HG02678 (cell line): ENCODE results near the gene CEBPZOS.

ENCODE experiments used
- ATAC-seq: cut with Tn5 transposase; IDR thresholded peaks from one replicate; pipeline ENCODE4 v1.9.1; 2021; ENCODE audit warnings: mild to moderate bottlenecking, moderate library complexity; ENCODE audit not compliant: unreplicated experiment

Gene CEBPZOS

GRCh38 chr2:37196320-37197195, at the start of gene CEBPZOS:
TSS of gene CEBPZOS (plus strand) at chr2:37196496. CDS start at chr2:37199705, 3,209 bp downstream.
- peak; percentile 78 for ATAC-seq

- ATAC-seq, result no peak
Observed at GRCh38 chr2:37148325-37148724, 48.0 kb upstream of the CEBPZOS start.

GRCh38 chr2:37149626-37150322, 46.5 kb upstream of the CEBPZOS start:
- no peak for ATAC-seq

- no peak for ATAC-seq
Observed at GRCh38 chr2:37153224-37153623, 43.1 kb upstream of the CEBPZOS start.

GRCh38 chr2:37154785-37155184, 41.5 kb upstream of the CEBPZOS start:
- no peak for ATAC-seq

GRCh38 chr2:37156071-37156856, 40.0 kb upstream of the CEBPZOS start:
- ATAC-seq, result no peak

- peak; percentile 89 for ATAC-seq
Observed at GRCh38 chr2:37156857-37157714, 39.2 kb upstream of the CEBPZOS start, which contains the start of gene EIF2AK2. TSS of gene EIF2AK2 (minus strand) at chr2:37156980. CDS start at chr2:37147806, 9,174 bp downstream.

- no peak for ATAC-seq
Observed at GRCh38 chr2:37164757-37165156, 31.5 kb upstream of the CEBPZOS start.

- ATAC-seq, result no peak
Observed at GRCh38 chr2:37167636-37168180, 28.6 kb upstream of the CEBPZOS start.

- ATAC-seq, result no peak
Observed at GRCh38 chr2:37168217-37168981, 27.9 kb upstream of the CEBPZOS start.

GRCh38 chr2:37171624-37171950, 24.7 kb upstream of the CEBPZOS start:
- ATAC-seq, result no peak

- ATAC-seq, result no peak
Observed at GRCh38 chr2:37173741-37174140, 22.6 kb upstream of the CEBPZOS start.

GRCh38 chr2:37180006-37180639, 16.2 kb upstream of the CEBPZOS start:
- no peak for ATAC-seq

GRCh38 chr2:37180640-37181039, 15.7 kb upstream of the CEBPZOS start:
- ATAC-seq, result no peak

GRCh38 chr2:37181726-37182684, 14.3 kb upstream of the CEBPZOS start:
- no peak for ATAC-seq

- ATAC-seq, result no peak
Observed at GRCh38 chr2:37188570-37188969, 7.7 kb upstream of the CEBPZOS start, which contains the start of gene SULT6B1. TSS of gene SULT6B1 (minus strand) at chr2:37188670. CDS start at chr2:37188640, 30 bp downstream.

- no peak for ATAC-seq
Observed at GRCh38 chr2:37189452-37190153, 6.7 kb upstream of the CEBPZOS start.
